Measurements from ENCODE around the gene AFAP1L2.

Gene AFAP1L2, protein sequence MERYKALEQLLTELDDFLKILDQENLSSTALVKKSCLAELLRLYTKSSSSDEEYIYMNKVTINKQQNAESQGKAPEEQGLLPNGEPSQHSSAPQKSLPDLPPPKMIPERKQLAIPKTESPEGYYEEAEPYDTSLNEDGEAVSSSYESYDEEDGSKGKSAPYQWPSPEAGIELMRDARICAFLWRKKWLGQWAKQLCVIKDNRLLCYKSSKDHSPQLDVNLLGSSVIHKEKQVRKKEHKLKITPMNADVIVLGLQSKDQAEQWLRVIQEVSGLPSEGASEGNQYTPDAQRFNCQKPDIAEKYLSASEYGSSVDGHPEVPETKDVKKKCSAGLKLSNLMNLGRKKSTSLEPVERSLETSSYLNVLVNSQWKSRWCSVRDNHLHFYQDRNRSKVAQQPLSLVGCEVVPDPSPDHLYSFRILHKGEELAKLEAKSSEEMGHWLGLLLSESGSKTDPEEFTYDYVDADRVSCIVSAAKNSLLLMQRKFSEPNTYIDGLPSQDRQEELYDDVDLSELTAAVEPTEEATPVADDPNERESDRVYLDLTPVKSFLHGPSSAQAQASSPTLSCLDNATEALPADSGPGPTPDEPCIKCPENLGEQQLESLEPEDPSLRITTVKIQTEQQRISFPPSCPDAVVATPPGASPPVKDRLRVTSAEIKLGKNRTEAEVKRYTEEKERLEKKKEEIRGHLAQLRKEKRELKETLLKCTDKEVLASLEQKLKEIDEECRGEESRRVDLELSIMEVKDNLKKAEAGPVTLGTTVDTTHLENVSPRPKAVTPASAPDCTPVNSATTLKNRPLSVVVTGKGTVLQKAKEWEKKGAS

DNA sequence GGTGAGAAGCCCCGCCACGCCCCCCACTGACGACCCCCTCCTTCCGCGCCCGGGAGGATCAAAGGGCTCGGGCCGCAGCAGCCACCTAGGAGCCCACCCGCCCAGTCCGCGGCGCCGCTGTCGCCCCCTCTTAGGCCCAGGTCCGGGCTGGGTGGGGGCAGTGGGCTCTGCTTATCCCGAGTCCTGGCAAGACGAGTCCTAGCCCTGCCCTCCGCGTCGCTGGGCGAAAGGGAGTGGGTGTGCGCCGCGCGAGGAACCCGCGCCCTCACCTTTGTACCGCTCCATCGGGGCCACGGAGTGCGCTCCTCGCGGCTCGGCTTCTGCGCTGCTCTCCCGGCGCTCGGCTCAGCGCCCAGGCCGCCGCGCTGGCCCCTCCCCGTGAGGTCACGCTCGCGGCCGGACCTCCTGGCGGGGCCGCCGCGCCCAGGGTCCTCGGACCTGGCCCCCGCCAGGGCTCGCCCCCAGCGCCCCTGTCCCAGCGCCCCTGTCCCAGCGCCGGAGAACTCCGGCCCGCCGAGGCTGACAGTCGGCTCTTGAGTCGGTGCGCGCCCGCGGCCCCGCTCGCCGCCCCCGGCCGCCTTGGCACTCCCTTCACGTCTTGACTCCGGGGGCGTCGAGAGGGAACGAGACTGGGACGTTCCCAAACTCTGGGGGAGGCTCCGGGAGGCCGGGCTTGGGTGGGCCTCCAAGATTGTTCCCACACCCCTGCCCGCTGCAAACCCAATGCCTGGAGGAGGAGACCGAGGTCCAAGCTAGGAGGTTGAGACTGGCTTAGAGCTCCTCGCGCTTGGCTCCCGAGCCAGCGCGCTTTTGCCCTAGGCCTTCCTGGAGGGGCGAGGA, at the start of gene AFAP1L2:
TSS of gene AFAP1L2 (minus strand) at position 332 of the 840 bp plus-strand sequence. CDS start at position 285, 47 bp downstream.
- DNase-seq, result no peak

DNA sequence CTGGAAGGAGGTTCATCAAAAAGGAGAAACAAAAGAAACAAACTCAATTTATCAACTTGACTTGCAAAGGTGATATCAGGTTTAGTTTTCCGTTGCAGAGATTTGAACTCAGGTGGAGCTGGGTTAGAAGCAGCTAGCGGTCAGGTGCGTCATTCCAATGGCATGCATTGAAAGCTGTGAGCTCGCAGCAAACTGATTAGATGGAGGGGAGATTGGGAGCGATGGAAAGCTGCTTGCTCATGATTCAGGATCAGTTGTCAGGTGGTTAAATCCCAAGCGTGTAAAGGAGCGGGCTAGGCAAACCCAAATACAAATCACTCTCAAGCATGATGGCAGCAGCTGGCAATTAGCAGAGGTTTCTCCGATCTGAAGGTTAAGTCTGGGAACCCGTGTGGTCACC, 49.3 kb upstream of the AFAP1L2 start:
- DNase-seq, result no peak

DNA sequence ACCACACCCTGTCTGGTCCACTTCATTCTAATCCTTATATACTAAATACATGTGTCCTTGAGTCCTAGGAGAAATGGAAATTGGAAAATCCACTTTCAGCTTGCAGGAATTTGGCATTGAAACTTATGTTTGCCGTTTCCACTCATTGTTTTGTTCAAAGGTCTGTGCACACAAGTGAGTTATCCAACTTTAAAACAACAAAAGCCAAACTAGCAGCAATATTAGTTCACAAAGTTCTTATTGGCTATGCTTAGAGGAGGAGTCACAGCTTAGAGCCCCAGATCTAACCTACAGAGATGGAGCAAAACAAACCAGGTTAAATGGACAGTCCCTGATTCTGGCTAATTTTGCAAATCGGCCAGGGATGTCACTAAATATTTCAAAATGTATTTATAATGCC, 44.6 kb upstream of the AFAP1L2 start:
- no peak for DNase-seq

GRCh38 chr10:114445332-114445731, 41.0 kb upstream of the AFAP1L2 start:
- DNase-seq, result no peak

DNA sequence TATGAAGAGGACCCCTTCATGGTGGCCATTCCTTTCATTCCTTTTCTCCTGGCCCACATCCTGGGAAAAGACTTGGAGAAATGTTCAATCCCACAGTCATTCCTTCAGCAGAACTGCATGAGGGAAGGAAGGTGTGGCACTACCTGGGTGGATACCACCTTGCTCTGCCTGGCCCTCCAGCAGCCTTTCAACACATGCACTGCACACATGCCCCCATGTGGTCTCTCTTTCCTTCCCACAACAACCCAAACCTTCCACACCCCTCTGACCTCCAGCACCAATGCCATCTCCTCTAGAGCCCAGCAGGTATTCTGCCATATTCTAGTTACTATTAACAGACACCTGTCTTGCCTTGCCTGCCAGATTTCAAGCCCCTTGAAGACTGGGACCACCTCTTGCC, 40.5 kb upstream of the AFAP1L2 start:
- DNase-seq, result no peak

DNA sequence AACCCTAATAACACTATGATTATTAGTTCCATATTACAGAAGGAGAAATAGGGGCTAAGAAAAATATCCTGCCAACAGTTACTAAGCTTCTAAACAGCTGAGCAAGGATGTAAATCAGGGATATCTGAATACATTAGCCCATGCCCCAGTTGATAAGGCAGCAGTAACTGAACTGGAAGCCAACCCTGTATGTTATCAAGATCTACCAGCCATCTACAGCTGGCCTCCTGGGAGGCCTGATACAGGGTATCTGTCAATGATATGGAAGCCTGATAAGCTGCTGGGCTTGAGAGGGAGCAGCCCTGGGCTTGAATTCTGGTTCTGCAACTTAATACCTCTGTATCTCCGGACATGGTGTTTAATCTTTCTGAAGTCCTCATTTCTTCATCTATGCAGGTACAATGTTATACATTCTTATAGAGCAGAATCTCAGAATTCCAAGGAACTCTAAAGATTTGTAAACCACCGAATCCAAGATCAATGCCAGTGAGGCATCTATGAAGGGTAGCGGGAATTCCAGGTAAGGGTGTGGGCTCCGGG, 37.9 kb upstream of the AFAP1L2 start:
- no peak for DNase-seq

GRCh38 chr10:114441107-114441506, 36.8 kb upstream of the AFAP1L2 start:
- no peak for DNase-seq

DNA sequence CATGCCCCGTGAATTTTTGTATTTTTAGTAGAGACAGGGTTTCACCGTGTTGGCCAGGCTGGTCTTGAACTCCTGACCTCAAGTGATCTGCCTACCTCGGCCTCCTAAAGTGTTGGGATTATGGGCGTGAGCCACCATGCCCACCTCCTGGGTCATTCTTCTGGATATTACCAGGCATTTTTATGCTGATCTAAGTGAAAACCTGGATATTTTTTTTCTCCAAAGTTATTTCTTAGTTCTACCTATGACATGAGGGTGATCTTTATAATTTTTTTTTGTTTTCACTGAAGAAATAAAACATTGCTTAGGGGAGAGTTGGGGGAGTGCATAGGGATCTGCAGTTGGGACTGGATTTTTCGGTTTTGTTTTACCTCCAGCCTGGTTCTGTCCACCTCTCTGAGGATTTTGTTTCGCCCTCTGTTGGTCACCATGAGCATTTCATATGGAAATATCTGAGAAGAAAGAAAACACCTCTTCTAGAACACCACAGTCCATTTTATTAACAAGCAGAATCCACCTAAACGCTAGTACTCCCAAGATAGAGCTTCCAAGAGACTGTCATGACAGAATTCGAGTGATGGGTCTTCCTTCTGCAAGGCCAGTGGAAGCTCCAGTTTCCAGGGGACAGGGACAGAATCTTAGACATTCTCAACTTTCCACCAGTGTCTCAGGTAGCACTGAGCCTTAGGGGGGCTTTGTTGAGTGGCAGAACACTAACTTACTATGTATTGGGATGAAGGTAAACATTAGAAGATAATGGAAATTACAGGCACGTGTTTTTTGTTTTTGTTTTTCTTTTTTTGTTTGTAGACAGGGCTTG, 33.4 kb upstream of the AFAP1L2 start:
- DNase-seq, result no peak

- DNase-seq, result no peak
These were observed 32.6 kb upstream of the AFAP1L2 start for GRCh38 chr10:114436941-114437340.

GRCh38 chr10:114432566-114433093, 28.3 kb upstream of the AFAP1L2 start:
- DNase-seq, result no peak

- no peak for DNase-seq
These were observed 27.3 kb upstream of the AFAP1L2 start for GRCh38 chr10:114431414-114432135.

DNA sequence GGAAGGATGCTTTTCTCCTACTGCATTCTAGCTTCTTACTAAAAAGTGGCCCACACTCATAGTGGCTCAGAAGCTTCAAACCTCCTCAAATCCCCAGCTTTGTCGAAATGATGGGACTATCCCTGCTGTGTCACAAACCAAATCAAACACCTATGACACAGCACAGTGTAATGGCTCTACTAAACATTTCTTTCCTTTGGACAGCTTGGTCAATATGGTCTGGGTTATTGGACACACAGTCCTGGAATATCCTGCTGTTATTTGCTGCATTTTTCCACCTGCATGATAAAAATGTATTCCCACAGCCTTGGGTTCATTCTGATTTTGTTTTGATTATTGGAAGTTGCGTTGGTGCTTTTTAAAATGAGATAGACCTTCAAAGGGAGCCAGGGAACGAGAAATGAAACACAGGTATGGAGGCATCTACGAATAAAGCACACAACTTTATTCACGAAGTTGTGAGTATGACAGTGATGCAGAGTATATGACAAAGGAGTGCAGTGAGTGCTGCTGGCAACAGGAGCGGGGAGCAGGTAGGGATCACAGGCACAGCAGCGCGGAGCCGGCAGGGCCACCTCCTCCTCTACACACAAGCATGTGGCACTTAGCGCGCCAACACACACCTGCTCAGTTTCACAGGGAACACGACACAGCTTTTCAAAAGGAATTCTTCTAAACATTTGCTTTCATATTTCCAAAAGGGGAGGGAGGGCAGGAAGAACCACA, 26.5 kb upstream of the AFAP1L2 start:
- no peak for DNase-seq

- no peak for DNase-seq
These were observed 25.5 kb upstream of the AFAP1L2 start for GRCh38 chr10:114429581-114430335.

DNA sequence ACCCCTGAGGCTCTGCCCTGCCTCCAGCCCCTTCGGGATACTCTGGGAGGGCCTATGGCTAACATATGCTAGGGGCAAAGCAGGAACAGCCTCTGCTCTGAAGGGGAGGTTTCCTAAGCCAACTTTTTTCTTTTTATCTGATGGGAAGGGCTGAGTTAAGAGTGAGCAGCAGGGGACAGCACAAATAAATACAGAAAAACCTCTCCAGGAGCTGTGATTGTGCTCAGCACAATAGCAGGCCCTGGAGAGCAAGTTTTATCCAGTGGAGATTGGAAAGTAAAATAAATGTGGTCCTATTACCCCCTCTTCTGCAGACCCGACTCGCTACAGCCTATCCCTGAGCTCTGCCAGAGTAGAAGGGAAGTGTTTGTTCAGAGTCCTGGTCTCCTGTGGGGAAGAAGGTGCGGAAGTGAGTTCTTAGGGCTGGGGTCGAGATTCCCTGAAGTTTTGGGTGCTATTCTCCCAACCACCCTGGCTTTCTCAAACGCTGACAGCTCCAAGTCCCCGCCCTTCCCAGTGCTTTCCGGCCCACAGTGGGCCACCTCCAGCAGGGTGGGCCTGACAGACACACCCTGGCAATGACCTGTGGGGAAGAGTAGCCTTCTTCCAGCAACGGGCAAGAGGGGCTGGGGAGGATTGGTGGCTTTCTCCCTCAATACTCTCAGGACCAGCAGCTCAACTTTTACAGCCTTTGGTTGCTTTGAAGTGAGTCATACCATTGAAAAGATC, 23.0 kb upstream of the AFAP1L2 start:
- no peak for DNase-seq

GRCh38 chr10:114426476-114426875, 22.2 kb upstream of the AFAP1L2 start:
- DNase-seq, result no peak

GRCh38 chr10:114420811-114421485, 16.6 kb upstream of the AFAP1L2 start:
- no peak for DNase-seq

DNA sequence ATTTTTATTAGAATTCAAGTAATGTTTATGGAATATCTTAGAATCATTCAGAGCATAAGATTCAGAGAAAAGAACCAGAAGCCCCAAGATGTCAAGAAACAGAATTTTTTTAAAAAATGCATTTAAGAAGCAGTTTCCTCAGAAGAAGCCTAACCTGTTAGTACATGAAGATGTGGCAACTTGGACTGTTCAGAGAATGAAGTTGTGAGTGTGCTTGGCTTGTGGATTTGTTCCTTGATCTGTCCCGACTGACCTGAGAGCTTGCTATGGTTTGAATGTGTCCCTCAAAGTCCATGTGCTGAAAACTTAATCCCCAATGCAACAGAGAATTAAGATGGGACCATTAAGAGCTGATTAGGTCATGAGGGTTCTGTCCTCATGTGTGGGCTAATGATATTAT, 13.8 kb upstream of the AFAP1L2 start:
- no peak for DNase-seq
